ENCODE results near the gene BRD3OS.
"Not testable (repeated sequence)": the region's sequence is repeated elsewhere in the genome, so short reads cannot be mapped to it uniquely, and the experiment has no call there.

The BRD3OS gene

GRCh38 chr9:134063571-134064450, 38.5 kb downstream of the BRD3OS start:
- DNase-seq (ENCODE audit: low read depth): no peak

GRCh38 chr9:134064711-134065110, 39.4 kb downstream of the BRD3OS start:
- DNase-seq (ENCODE audit: low read depth): no peak

- DNase-seq (ENCODE audit: low read depth): peak; percentile 78
These were observed 40.5 kb downstream of the BRD3OS start for GRCh38 chr9:134065612-134066419.

- DNase-seq (ENCODE audit: low read depth): peak; percentile 31
These were observed 41.2 kb downstream of the BRD3OS start for GRCh38 chr9:134066526-134066912.

GRCh38 chr9:134066913-134067851, 41.9 kb downstream of the BRD3OS start:
- DNase-seq (ENCODE audit: low read depth): peak; percentile 27

- peak; percentile 84 for DNase-seq (ENCODE audit: low read depth)
These were observed 42.8 kb downstream of the BRD3OS start, which contains the start of gene BRD3 for GRCh38 chr9:134067904-134068743. Gene BRD3, minus strand, starts transcription at chr9:134068026. Its CDS starts 14,549 bp downstream, at chr9:134053477.

GRCh38 chr9:134068744-134069479, 43.6 kb downstream of the BRD3OS start:
- no peak for DNase-seq (ENCODE audit: low read depth)

GRCh38 chr9:134069480-134070399, 44.5 kb downstream of the BRD3OS start:
- no peak for DNase-seq (ENCODE audit: low read depth)

GRCh38 chr9:134071149-134071548, 45.9 kb downstream of the BRD3OS start:
- DNase-seq (ENCODE audit: low read depth): no peak

- not testable (repeated sequence) for DNase-seq (ENCODE audit: low read depth)
These were observed 47.4 kb downstream of the BRD3OS start for GRCh38 chr9:134072683-134073082.

GRCh38 chr9:134073500-134073899, 48.2 kb downstream of the BRD3OS start:
- DNase-seq (ENCODE audit: low read depth): no peak

GRCh38 chr9:134075689-134076088, 50.4 kb downstream of the BRD3OS start:
- DNase-seq (ENCODE audit: low read depth): not testable (repeated sequence)

- no peak for DNase-seq (ENCODE audit: low read depth)
These were observed 51.4 kb downstream of the BRD3OS start for GRCh38 chr9:134076644-134077043.

Data from amniotic epithelial cell (primary cell).